GM18861 (cell line): ENCODE measurements around the gene GFY.

ENCODE experiments used
- ATAC-seq: cut with Tn5 transposase; IDR thresholded peaks from one replicate; pipeline ENCODE4 v1.9.1; 2021; ENCODE audit not compliant: unreplicated experiment

Gene GFY

GRCh38 chr19:49427855-49428546 lies 2.8 kb downstream of the GFY start:
- ATAC-seq = no peak

DNA sequence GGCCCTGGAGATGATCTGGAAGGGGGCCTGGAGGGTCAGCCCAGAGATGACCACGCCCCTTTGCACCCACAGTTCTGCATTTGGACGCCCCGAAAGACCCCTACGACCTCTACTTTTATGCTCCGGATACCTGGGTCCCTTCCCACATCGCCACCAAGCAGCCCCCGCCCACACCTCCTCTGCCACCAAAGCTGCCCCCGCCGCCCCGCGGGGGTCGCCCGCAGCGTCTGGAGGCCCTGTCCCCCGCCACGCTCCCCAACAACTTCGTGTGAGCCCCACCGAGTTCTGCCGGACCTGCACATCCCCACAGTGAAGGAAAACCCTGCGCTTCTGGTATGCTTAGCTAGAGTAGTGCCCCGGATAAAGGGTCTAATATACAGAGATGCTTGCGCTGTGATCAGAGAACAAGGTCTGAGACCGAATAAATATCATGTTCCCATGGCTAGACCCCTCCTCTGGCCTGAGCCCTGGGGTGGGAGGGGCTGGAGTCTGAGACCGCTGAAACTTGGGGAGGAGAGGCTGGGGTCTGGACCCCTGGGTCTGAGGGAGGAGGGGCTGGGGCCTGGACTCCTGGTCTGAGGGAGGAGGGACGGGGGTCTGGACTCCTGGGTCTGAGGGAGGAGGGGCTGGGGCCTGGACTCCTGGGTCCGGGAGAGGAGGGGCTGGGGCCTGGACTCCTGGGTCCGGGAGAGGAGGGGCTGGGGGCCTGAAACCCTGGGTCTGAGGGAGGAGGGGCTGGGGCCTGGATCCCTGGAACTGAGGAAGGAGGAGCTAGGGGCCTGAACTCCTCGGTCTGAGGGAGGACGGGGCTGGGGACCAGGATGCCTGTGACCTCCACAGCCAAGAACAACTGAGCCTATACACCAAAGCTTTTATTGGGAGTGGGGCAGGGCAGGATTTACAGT lies 3.6 kb downstream of the GFY start:
- ATAC-seq = no peak

DNA sequence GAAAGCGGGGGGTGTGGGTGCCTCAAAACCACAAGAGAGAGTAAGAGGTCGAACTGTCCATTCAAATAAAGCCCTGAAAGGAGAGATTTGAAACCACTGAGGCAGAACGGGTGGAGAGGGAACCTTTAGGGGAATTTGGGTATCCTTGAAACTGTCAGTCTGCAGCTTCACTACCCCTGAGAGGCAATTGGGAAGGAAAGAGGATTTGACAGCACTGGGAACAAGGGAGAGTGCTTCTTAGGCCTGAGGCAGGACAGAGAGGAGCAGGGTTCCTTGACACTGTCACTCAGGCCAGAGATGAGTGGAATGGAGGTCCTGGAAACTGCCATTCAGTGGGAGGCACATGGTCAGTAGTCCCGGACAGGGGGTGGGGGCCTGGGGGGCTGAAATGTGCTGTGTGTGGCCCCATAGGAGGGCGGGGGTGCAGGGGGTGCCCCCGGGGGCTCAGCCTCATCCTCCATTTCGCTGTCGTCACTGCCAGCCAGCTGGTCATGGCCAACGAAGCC lies 5.0 kb downstream of the GFY start:
- ATAC-seq = no peak

- ATAC-seq = no peak
Measured at GRCh38 chr19:49430678-49431329, 5.6 kb downstream of the GFY start.

GRCh38 chr19:49431330-49431749 lies 6.2 kb downstream of the GFY start:
- no peak for ATAC-seq

DNA sequence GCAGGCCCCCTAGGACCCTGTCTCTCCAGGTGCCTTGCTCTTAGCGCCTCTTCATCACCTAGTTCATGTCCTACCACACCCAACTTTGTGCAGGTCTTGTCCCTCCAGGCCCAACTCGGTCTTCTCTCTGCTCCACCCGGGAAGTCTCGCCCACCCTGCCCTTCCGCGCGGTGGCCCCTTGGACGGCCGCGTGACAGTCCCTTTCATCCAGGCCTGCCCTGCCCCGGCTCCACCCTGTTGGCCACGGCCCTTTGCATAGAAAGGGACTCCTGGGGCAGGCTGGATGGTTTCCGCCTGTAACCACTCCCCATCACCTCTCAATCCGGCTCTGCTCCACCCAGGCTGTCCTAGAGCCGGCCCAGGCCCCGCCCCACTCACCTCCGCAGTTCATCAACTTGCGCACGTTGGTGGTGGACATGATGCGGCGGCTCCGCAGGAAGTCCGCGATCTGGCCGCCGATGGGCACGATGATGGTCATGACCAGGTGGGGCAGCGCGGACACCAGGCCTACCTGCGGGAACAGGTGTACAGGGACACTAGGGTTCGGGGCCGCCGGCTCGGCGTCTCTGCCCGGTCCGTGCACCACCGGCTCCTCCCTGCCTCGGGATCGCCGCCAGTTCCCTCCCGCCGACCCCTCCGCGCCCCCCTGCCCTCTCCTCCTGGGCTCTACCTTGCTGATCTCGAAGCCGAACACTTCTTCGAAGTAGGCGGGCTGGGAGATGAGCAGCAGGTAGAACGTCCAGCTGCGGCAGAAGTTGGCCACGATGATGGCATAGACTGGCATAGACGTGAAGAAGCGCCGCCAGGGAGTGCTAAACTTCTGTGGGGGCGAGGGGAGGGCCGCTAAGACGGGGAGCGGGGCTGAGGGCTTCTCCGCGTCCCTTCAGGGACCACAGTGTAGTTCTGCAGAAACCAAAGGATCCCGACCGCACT lies 7.2 kb downstream of the GFY start:
- ATAC-seq = no peak

DNA sequence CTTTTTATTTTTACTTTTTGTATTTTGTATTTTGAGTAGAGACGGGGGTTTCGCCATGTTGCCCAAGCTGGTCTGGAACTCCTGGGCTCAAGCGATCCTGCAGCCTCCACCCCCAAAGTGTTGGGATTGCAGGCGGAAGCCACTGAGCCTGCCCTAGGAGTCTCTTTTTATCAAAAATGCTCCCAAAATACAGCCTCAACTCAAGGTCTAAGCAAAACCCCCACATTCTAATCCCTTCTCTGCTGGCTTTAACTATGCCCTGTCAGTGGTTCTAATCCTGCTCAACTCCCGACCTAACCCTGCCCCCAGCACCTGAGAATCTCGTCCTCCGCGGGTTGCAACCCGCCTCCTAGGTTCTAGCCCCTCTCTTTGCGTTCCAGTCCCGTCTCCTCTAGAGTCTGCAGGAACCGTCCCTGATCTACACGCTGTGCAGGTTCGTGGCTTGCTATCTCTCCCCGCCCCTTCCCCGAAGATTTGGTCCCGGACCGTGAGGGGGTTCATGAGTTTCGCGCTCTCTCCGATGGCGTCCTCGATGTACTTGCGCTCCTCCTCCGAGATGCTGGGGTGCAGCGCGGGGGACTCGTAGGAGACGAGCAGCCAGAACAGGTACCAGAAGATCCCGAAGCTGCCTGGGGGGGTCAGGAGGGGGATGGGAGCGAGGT lies 8.2 kb downstream of the GFY start:
- no peak for ATAC-seq

- no peak for ATAC-seq
Measured at GRCh38 chr19:49434907-49435583, 9.9 kb downstream of the GFY start.

DNA sequence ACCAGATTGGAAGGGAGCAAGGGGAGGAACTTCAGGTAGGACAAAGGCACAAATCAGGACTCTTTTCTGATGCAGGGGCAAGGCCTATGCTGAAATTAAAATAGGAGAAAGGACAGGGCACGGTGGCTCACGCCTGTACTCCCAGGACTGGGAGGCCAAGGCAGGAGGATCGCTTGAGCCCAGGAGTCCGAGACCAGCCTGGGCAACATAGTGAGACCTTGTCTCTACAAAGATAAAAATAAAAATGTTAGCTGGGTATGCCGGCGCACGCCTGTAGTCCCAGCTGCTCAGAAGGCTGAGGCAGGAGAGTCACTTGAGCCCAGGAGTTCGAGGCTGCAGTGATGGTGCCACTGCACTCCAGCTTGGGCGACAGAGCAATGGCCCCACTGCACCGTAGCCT lies 10.5 kb downstream of the GFY start:
- ATAC-seq = no peak

GRCh38 chr19:49436381-49437017 lies 11.3 kb downstream of the GFY start:
- ATAC-seq = no peak

DNA sequence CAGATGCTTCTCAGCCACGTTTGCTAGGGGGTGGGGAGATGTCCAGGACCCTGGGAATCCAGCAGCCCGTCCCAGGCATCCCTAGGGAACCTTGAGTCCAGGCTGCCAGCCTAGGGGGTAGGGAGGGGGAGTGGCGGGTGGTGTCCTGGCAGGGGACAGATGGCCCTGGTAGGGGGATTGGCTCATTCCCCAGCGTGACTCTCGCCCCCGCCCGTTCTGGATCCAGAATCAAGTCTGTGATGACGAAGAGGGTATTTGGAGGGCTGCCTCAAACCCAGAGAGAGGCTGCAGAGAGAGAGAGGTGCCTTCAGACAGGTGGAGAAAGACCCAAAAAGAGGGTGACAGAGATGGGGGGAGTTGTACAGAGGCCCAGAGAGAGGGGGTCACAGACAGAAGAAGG lies 12.0 kb downstream of the GFY start:
- ATAC-seq = no peak

- ATAC-seq = no peak
Measured at GRCh38 chr19:49438261-49438660, 13.1 kb downstream of the GFY start.

DNA sequence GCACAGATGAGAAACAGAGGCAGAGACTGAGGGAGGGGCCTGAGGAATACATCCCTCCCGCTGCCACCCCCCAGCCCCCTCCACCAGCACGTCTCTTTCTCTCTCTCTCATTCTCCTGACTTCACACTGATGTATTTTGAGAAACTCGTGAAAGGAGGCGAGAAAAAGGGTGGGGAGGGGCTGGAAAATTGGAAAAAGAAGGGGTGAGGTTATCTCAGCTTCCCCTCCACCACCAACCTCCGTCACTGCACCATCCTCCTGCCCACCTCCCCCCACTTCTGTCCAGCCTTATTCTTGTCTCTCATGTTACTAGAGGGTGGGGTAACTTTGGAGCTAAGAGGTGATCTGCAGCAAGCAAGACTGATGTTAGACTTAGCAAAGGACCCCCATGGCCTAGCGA lies 14.6 kb downstream of the GFY start:
- no peak for ATAC-seq

DNA sequence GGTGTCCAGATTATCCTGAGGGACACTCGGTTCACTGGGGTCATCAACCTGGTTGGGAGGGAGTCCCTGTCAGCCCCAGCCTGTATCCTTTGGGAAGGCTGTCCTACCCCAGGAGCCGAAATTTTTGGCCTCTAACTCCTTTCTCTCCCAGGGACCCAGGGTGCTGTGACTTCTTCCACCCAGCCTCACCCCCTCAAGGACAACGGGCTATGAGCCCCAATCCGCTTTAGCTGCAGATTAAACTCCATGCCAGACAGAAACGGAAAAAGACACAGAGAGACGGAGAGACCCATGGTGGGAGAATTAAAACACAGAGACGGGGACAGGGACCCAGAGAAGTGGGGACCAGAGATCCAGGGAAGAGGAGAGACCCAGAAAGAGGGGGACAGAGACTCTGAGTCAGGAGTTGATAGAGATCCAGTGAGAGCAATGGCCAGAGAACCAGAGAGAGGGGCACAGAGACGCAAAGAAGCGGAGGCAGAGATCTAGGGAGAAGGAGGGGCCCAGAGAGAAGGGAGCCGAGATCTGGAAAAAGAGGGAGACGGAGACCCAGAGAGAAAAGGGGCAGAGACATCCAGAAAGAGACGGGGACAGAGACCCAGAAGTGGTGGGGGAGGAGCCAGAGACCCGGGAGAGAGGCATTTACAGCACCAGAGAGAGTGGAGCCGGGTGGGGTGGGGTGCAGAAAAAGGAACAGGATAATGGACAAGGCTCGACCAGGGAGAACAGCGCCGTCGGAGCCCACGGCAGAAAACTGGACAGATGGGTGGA lies 15.4 kb downstream of the GFY start:
- ATAC-seq = no peak

- ATAC-seq = no peak
Measured at GRCh38 chr19:49441210-49441959, 16.2 kb downstream of the GFY start, which contains the start of gene SLC17A7. SLC17A7 (minus strand) TSS chr19:49441527; CDS start chr19:49441379, 148 bp downstream.

DNA sequence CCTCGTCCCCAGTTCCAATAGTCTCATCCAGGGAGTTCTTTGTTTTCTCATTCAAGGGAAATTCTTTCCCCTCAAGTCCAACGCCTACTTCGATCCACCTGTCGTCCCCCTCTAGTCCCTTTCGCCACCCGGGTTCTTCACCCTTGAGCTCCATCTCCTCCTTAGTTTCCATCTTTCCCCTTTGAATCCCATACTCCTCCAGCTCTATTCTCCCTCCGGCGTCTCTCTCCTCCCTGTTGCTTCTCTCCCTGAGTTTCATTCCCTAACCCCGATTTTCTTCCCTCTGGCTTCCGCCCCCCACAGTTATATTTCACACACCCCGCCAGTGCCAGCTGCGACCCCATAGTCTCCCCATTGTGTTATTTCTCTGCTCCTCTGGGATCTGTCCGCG lies 16.8 kb downstream of the GFY start:
- ATAC-seq = no peak

- no peak for ATAC-seq
Measured at GRCh38 chr19:49442354-49442753, 17.2 kb downstream of the GFY start.
